SK-N-SH treated with all-trans-retinoic acid at 6 μM for 48 hours (cell line): ENCODE measurements around the gene SUPT3H.

Experiments used
- ATAC-seq: fragments of 200-7000 bp; cut with Tn5 transposase; 3 replicates; pipeline ENCODE4 v1.9.1; 2020; ENCODE audit warnings: mild to moderate bottlenecking, moderate library complexity
- ARNTL ChIP-seq: fragments of 450-650 bp; formaldehyde crosslinking; IDR thresholded peaks from 2 replicates; pipeline ENCODE4 v1.5.0; 2020; ENCODE audit warnings: low read depth, mild to moderate bottlenecking, moderate library complexity, borderline replicate concordance
- BACH2 ChIP-seq: fragments of 250-450 bp; sonication (Bioruptor Pico); IDR thresholded peaks from 2 replicates; pipeline ENCODE4 v1.9.0; 2021; ENCODE audit warnings: mild to moderate bottlenecking, borderline replicate concordance
- CREB5 ChIP-seq: fragments of 250-450 bp; sonication (Bioruptor Pico); IDR thresholded peaks from 2 replicates; pipeline ENCODE4 v1.5.1; 2020; ENCODE audit warnings: low read depth, mild to moderate bottlenecking, moderate library complexity
- CSDC2 ChIP-seq: fragments of 250-450 bp; sonication (Bioruptor Pico); IDR thresholded peaks from 2 replicates; pipeline ENCODE4 v1.5.0; 2020; ENCODE audit warnings: mild to moderate bottlenecking, moderate library complexity
- CSRNP3 ChIP-seq: fragments of 250-450 bp; sonication (Bioruptor Pico); IDR thresholded peaks from 2 replicates; pipeline ENCODE4 v1.5.1; 2021; ENCODE audit warnings: mild to moderate bottlenecking, moderate library complexity
- ESRRG ChIP-seq: fragments of 250-450 bp; sonication (Bioruptor Pico); IDR thresholded peaks from 2 replicates; pipeline ENCODE4 v1.6.1; 2021; ENCODE audit warnings: mild to moderate bottlenecking
- GLIS3 ChIP-seq: fragments of 250-450 bp; sonication (Bioruptor Pico); IDR thresholded peaks from 2 replicates; pipeline ENCODE4 v1.5.0; 2020; ENCODE audit warnings: mild to moderate bottlenecking, moderate library complexity
- ISL1 ChIP-seq: fragments of 250-450 bp; sonication (Bioruptor Pico); IDR thresholded peaks from 2 replicates; pipeline ENCODE4 v2.1.2; 2022; ENCODE audit warnings: mild to moderate bottlenecking, moderate library complexity
- OSR1 ChIP-seq: fragments of 250-450 bp; sonication (Bioruptor Pico); IDR thresholded peaks from 2 replicates; pipeline ENCODE4 v1.8.0; 2022; ENCODE audit warnings: moderate library complexity, mild to moderate bottlenecking, inconsistent platforms
- PATZ1 ChIP-seq: fragments of 250-450 bp; sonication (Bioruptor Pico); IDR thresholded peaks from 2 replicates; pipeline ENCODE4 v1.8.0; 2020; ENCODE audit warnings: mild to moderate bottlenecking, moderate library complexity, borderline replicate concordance
- PPARA ChIP-seq: fragments of 250-450 bp; sonication (Bioruptor Pico); IDR thresholded peaks from 2 replicates; pipeline ENCODE4 v1.5.0; 2020; ENCODE audit warnings: mild to moderate bottlenecking, borderline replicate concordance
- RARB ChIP-seq: fragments of 250-450 bp; sonication (Bioruptor Pico); IDR thresholded peaks from 2 replicates; pipeline ENCODE4 v1.8.0; 2021; ENCODE audit warnings: mild to moderate bottlenecking, moderate library complexity
- SNAI2 ChIP-seq: fragments of 250-450 bp; sonication (Bioruptor Pico); IDR thresholded peaks from 2 replicates; pipeline ENCODE4 v1.5.0; 2020; ENCODE audit warnings: mild to moderate bottlenecking, moderate library complexity
- TCF4 ChIP-seq: fragments of 250-450 bp; sonication (Bioruptor Pico); IDR thresholded peaks from 2 replicates; pipeline ENCODE4 v1.8.0; 2021; ENCODE audit warnings: mild to moderate bottlenecking, moderate library complexity, borderline replicate concordance
- TOX ChIP-seq: fragments of 250-450 bp; sonication (Bioruptor Pico); IDR thresholded peaks from 2 replicates; pipeline ENCODE4 v1.8.0; 2021; ENCODE audit warnings: mild to moderate bottlenecking, moderate library complexity, borderline replicate concordance
- TSHZ2 ChIP-seq: fragments of 250-450 bp; sonication (Bioruptor Pico); IDR thresholded peaks from 2 replicates; pipeline ENCODE4 v1.5.0; 2020; ENCODE audit warnings: mild to moderate bottlenecking, moderate library complexity
- ZC3H10 ChIP-seq: fragments of 250-450 bp; sonication (Bioruptor Pico); IDR thresholded peaks from 2 replicates; pipeline ENCODE4 v1.5.1; 2021; ENCODE audit warnings: mild to moderate bottlenecking, moderate library complexity
- ZFP3 ChIP-seq: fragments of 250-450 bp; sonication (Bioruptor Pico); IDR thresholded peaks from 2 replicates; pipeline ENCODE4 v1.5.0; 2020; ENCODE audit warnings: mild to moderate bottlenecking, moderate library complexity
- ZNF565 ChIP-seq: fragments of 450-650 bp; formaldehyde crosslinking; conservative IDR thresholded peaks from 2 replicates; pipeline ENCODE4 v1.5.0; 2020; ENCODE audit warnings: low read depth, mild to moderate bottlenecking, moderate library complexity
- ZNF70 ChIP-seq: fragments of 450-650 bp; formaldehyde crosslinking; IDR thresholded peaks from 2 replicates; pipeline ENCODE4 v1.5.0; 2020; ENCODE audit warnings: mild to moderate bottlenecking, moderate library complexity

Gene SUPT3H

DNA sequence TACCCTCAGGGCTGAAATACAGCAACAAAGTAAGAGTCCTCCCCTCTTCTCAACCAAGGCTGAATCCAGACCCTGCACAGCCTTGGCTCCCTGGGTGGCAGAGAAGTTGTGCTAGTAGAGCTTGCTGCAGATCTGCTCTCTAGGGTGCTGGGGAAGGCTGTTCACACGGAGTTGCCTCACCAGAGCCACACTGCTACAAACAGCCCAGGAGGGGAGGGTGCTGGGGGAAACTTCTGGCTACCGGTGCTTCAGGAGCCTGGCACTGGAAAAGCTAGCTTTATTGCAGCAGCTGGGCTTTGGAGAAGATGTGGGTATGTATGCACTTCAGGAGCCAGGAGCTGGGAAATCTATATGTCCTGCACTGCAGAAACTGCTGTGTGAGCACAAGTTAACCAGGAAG lies 37.6 kb upstream of the SUPT3H start:
- ATAC-seq = peak; percentile 43
- no peak for TF ChIP-seq ZNF70 (CRISPR knock-in tag)
- no peak for TF ChIP-seq CSDC2 (CRISPR knock-in tag)
- TF ChIP-seq SNAI2 (CRISPR knock-in tag) = no peak
- no peak for TF ChIP-seq ZC3H10 (CRISPR knock-in tag)
- TF ChIP-seq CREB5 (CRISPR knock-in tag) = no peak
- no peak for TF ChIP-seq PATZ1 (CRISPR knock-in tag)
- TF ChIP-seq ZNF565 (CRISPR knock-in tag) = no peak
- no peak for TF ChIP-seq ESRRG (CRISPR knock-in tag)
- no peak for TF ChIP-seq RARB
- no peak for TF ChIP-seq BACH2 (CRISPR knock-in tag)
- no peak for TF ChIP-seq CSRNP3 (CRISPR knock-in tag)

GRCh38 chr6:45411959-45412358 lies 34.2 kb upstream of the SUPT3H start:
- no peak for ATAC-seq
- no peak for TF ChIP-seq CREB5 (CRISPR knock-in tag)
- no peak for TF ChIP-seq GLIS3 (CRISPR knock-in tag)
- TF ChIP-seq SNAI2 (CRISPR knock-in tag) = no peak
- TF ChIP-seq PPARA = no peak
- TF ChIP-seq TCF4 (CRISPR knock-in tag) = no peak
- no peak for TF ChIP-seq TSHZ2 (CRISPR knock-in tag)
- no peak for TF ChIP-seq ARNTL (CRISPR knock-in tag)
- TF ChIP-seq PATZ1 (CRISPR knock-in tag) = no peak
- TF ChIP-seq ZC3H10 (CRISPR knock-in tag) = no peak
- no peak for TF ChIP-seq ZNF565 (CRISPR knock-in tag)
- TF ChIP-seq RARB = no peak
- TF ChIP-seq TOX (CRISPR knock-in tag) = no peak
- no peak for TF ChIP-seq ESRRG (CRISPR knock-in tag)
- TF ChIP-seq BACH2 (CRISPR knock-in tag) = no peak

DNA sequence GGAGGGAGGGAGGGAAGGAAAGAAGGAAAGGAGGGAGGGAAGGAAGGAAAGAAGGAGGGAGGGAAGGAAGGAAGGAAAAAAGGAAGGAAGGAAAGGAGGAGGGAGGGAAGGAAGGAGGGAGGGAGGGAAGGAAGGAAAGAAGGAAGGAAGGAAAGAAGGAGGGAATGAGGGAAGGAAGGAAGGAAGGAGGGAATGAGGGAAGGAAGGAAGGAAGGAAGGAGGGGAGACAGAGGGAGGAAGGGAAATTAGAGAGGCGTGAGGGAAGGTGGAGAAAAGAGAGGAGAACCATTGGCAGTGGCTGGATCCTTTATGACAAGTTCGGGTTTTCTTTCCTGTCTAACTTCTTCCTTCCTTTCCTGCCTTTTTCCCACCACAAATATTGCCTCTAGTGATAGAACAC lies 22.3 kb upstream of the SUPT3H start:
- no peak for ATAC-seq
- TF ChIP-seq ESRRG (CRISPR knock-in tag) (no peak), ISL1 (CRISPR knock-in tag) (no peak), TOX (CRISPR knock-in tag) (no peak), ZFP3 (CRISPR knock-in tag) (no peak), ZNF565 (CRISPR knock-in tag) (no peak), BACH2 (CRISPR knock-in tag) (no peak), CSRNP3 (CRISPR knock-in tag) (no peak), PPARA (no peak), ZC3H10 (CRISPR knock-in tag) (no peak), PATZ1 (CRISPR knock-in tag) (no peak), OSR1 (CRISPR knock-in tag) (no peak)
